Loucy (cell line): Measurements from ENCODE around the gene TEX101.

Source experiments
- H2AFZ ChIP-seq: fragments of 200-600 bp; sonication (generic); 2 replicates; pipeline ENCODE4 v1.6.0; 2016; ENCODE audit warnings: antibody characterized with exemption, mild to moderate bottlenecking, low read length, moderate library complexity
- H3F3A ChIP-seq: fragments of 200-600 bp; 2 replicates; pipeline ENCODE4 v1.6.0; 2016; ENCODE audit warnings: antibody characterized with exemption, low read depth, mild to moderate bottlenecking
- H3K27me3 ChIP-seq: fragments of 200-600 bp; sonication (generic); 2 replicates; pipeline ENCODE4 v1.6.1; 2014; ENCODE audit warnings: low read length, mild to moderate bottlenecking; ENCODE audit not compliant: insufficient read depth, poor library complexity, severe bottlenecking
- H3K36me3 ChIP-seq: fragments of 200-600 bp; sonication (generic); 2 replicates; pipeline ENCODE4 v1.6.1; 2016; ENCODE audit warnings: low read length; ENCODE audit not compliant: insufficient read depth
- H3K4me1 ChIP-seq: fragments of 200-600 bp; sonication (generic); 2 replicates; pipeline ENCODE4 v1.5.1; 2014; ENCODE audit warnings: low read length, mild to moderate bottlenecking; ENCODE audit not compliant: insufficient read depth, poor library complexity, severe bottlenecking
- H3K4me2 ChIP-seq: fragments of 200-600 bp; sonication (generic); 2 replicates; pipeline ENCODE4 v1.6.0; 2014; ENCODE audit warnings: antibody characterized with exemption, low read length, low read depth, mild to moderate bottlenecking; ENCODE audit not compliant: poor library complexity, severe bottlenecking
- H3K4me3 ChIP-seq: fragments of 200-600 bp; sonication (generic); 2 replicates; pipeline ENCODE4 v1.5.1; 2014; ENCODE audit warnings: low read length, mild to moderate bottlenecking, mixed read lengths; ENCODE audit not compliant: poor library complexity, severe bottlenecking
- H3K79me2 ChIP-seq: fragments of 200-600 bp; sonication (generic); 2 replicates; pipeline ENCODE4 v1.6.1; 2014; ENCODE audit warnings: low read length; ENCODE audit not compliant: insufficient read depth
- H3K9ac ChIP-seq: fragments of 200-600 bp; sonication (generic); 2 replicates; pipeline ENCODE4 v1.6.0; 2014; ENCODE audit warnings: mild to moderate bottlenecking, low read depth, low read length, moderate library complexity; ENCODE audit not compliant: poor library complexity, severe bottlenecking
- H3K9me2 ChIP-seq: fragments of 200-600 bp; sonication (generic); replicated peaks from 2 replicates; pipeline ENCODE4 v1.6.1; 2016; ENCODE audit warnings: low read depth, low read length, mixed read lengths
- H3K9me3 ChIP-seq: fragments of 200-600 bp; sonication (generic); 2 replicates; pipeline ENCODE4 v1.6.1; 2014; ENCODE audit warnings: mild to moderate bottlenecking, antibody characterized with exemption, low read length, low read depth; ENCODE audit not compliant: insufficient read depth
- H4K20me1 ChIP-seq: fragments of 200-600 bp; sonication (generic); 2 replicates; pipeline ENCODE4 v1.6.0; 2014; ENCODE audit warnings: antibody characterized with exemption, low read length, mild to moderate bottlenecking; ENCODE audit not compliant: insufficient read depth, poor library complexity, severe bottlenecking
- CTCF ChIP-seq: fragments of 200-600 bp; sonication (generic); conservative IDR thresholded peaks from 2 replicates; pipeline ENCODE4 v1.5.1; 2014; ENCODE audit warnings: mild to moderate bottlenecking, antibody characterized with exemption, low read length
- EZH2phosphoT487 ChIP-seq: fragments of 200-600 bp; IDR thresholded peaks from 2 replicates; pipeline ENCODE4 v1.6.1; 2018; ENCODE audit warnings: antibody characterized with exemption, mild to moderate bottlenecking, moderate library complexity, borderline replicate concordance

Gene TEX101

GRCh38 chr19:43437712-43438111 is 23.0 kb downstream of the TEX101 start:
- H4K20me1 ChIP-seq = no peaks in the 10 kb centered on the region
- no peaks in the 10 kb centered on the region for H3F3A ChIP-seq
- TF ChIP-seq CTCF (no peak), EZH2phosphoT487 (no peak)
- H3K9me3 ChIP-seq = no peaks in the 10 kb centered on the region
- peaks cover 11% of the 10 kb centered on the region for H3K4me1 ChIP-seq
- H3K4me3 ChIP-seq = no peak overlapping the region
- no peaks in the 10 kb centered on the region for H3K9me2 ChIP-seq
- H2AFZ ChIP-seq = no peak overlapping the region
- no peaks in the 10 kb centered on the region for H3K36me3 ChIP-seq
- no peak overlapping the region for H3K4me2 ChIP-seq
- H3K79me2 ChIP-seq = no peaks in the 10 kb centered on the region
- H3K27me3 ChIP-seq = no peaks in the 10 kb centered on the region
- no peak overlapping the region for H3K9ac ChIP-seq

GRCh38 chr19:43438291-43439031 is 23.8 kb downstream of the TEX101 start:
- H3K4me2 ChIP-seq = peak overlapping the region; percentile 76
- peak overlapping the region; percentile 54 for H3K4me3 ChIP-seq
- peaks cover 11% of the 10 kb centered on the region for H3K4me1 ChIP-seq
- no peaks in the 10 kb centered on the region for H3K27me3 ChIP-seq
- peak overlapping the region; percentile 25; the same call in 1 of the 2 replicates for H2AFZ ChIP-seq
- H3K9me3 ChIP-seq = no peaks in the 10 kb centered on the region
- no peaks in the 10 kb centered on the region for H3K79me2 ChIP-seq
- H3F3A ChIP-seq = no peaks in the 10 kb centered on the region
- no peaks in the 10 kb centered on the region for H4K20me1 ChIP-seq
- no peaks in the 10 kb centered on the region for H3K9me2 ChIP-seq
- H3K36me3 ChIP-seq = no peaks in the 10 kb centered on the region
- H3K9ac ChIP-seq = peak overlapping the region; percentile 37
- TF ChIP-seq EZH2phosphoT487 = no peak
- TF ChIP-seq CTCF = no peak

- Histone ChIP-seq H3K9me3 (no peaks in the 10 kb centered on the region), H3K4me1 (peaks cover 11% of the 10 kb centered on the region), H3K4me3 (peak overlapping the region; percentile 54), H3K9me2 (no peaks in the 10 kb centered on the region), H3K79me2 (no peaks in the 10 kb centered on the region), H3F3A (no peaks in the 10 kb centered on the region), H3K36me3 (no peaks in the 10 kb centered on the region), H4K20me1 (no peaks in the 10 kb centered on the region), H3K9ac (peak overlapping the region; percentile 37), H3K27me3 (no peaks in the 10 kb centered on the region), H2AFZ (peak overlapping the region; percentile 25; the same call in 1 of the 2 replicates), H3K4me2 (peak overlapping the region; percentile 76)
- TF ChIP-seq CTCF (no peak), EZH2phosphoT487 (no peak)
Observed at GRCh38 chr19:43439032-43439708, 24.5 kb downstream of the TEX101 start.
